Measurements from ENCODE around the gene LNPEP.

Gene LNPEP

DNA sequence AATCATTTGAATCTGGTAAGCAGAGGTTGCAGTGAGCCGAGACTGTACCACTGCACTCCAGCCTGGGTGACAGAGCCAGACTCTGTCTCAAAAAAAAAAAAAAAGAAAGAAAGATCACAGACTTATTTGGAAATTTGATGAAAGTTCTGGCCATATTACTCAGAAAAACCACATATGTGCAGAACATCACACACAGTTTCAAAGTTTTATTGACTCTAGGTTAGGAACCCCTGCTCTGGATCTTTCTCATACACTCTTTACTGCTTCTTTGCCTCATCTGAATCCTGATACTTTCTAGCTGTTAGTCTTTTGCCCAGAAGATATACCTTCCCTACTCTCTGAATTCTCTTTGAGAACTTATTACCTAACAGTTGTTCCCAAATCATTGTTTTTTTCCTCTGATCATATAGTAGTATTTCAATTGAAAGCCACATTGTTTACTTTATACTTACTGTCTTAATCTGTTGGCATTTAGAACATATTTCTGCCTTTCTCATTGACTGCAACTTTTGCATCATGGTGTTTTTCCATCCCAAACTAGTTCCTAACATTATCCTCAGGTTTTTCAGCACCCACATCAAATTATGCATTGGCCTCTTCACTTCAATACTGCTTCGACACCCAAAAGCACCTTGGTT is 68.7 kb downstream of the LNPEP start:
- DNase-seq, result no peak

DNA sequence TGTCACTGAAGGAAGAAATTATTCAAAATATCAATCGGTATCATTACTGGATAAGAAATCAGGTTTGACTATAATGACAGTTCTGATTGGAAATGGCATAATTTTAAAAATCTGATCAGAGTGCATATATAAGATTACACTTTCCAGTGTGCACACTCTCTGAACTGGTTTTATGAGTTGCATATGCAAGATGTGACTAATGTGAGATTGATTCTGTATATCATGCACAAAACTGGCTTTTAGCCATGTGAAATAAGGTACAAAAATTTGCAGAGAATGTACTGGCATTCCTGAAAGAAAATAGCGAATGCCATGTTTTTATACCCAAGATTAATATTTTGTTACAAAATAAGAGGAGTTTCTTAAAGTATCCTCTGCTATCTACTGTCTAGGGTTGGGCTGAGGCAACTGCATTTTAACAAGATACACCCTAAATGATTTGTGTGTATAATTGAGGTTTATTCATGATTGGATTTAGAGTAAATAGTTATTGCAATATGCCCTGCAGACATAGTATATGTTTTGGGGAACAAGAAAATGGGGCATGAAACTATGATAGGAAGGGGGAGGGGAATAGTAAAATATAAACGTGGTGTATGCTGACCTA is 70.7 kb downstream of the LNPEP start:
- DNase-seq, result no peak

- DNase-seq, result no peak
These were observed 73.5 kb downstream of the LNPEP start for GRCh38 chr5:97009212-97009898.

DNA sequence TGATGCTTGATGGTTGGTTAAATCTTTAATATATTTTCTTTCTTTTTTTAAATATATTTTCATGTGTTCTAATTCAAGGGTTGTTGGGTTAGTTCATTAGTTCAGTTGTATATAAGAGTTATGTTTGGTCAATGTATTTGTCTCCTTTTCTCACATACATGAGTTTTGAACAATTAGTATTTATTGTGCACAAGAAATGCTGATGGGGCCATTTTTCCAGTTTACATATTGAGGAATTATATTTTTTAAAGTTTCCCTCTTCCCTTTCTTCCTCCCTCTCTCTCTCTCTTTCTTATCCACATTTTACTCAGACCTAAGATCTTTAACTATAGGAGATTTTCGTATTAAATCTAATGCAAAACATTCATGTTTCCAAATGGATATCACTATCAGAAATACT is 74.0 kb downstream of the LNPEP start:
- DNase-seq, result no peak

DNA sequence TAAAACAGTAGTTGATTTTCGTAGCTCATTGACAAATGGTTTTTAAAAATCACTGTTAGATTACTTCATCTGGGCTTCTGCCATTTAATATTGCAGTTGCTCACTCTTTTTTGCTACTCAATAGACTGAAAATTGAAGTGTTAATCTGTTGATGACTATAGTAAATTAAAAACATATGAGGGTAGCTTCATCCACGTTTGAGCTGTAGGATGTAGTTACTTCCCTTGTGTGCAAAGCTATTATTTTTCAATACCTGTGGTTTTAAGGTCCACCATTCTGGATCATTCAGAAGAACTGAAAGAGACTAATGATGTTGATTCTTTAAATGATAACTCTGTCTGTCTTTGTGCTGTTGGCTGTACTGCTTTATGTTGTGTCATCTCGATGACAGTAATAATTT is 74.7 kb downstream of the LNPEP start:
- DNase-seq, result no peak

GRCh38 chr5:97011567-97011966 is 75.7 kb downstream of the LNPEP start:
- DNase-seq, result no peak

DNA sequence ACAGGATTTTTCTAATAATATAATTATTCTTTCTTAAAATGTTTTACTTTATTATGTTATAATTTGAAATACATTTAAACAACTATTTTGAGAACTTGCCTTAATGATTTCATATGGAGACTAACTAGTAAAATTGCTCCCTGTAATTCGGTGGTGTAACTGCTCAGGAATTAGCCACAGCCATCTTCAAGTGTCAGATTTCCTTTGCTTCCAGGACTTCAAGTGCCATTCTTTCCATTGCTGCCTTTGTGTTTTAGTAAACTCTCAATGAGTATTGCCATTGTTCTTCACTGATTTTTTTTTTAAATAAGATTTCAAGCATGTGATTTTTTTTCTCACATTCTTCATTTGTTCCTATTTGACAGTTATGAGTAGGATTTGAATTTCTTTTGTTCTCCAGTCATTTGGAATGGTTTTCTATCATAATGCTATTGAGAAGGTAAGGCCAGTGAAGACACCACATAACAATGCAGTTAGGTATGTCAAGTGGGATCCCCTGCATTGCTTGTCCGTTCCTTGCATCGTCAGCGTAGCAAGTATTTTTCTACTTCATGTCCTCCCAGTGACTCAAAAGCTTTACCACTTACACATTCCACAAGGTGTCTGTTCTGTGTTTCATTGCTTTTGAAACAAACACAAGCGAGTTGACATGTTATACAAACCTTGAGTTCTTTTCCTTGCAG is 83.7 kb downstream of the LNPEP start:
- no peak for DNase-seq

DNA sequence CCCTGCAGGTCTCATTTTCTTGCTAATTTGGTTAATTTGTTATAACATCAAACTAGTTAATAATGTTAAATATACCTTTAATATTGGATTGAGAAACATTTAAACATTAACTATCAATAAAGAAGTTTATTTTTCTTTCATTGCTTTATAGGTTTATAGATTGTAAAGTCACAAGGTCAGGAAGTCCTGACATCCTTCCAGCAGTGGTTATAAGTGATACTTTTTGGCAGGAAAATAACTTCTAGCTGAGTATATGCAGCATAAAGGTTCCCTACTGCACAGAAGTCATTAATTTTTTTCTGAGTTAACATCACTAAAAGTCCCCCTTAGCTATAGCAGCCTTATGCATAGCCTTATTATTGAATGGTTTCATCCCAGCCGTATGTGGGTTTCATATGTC is 85.5 kb downstream of the LNPEP start:
- DNase-seq, result no peak

DNA sequence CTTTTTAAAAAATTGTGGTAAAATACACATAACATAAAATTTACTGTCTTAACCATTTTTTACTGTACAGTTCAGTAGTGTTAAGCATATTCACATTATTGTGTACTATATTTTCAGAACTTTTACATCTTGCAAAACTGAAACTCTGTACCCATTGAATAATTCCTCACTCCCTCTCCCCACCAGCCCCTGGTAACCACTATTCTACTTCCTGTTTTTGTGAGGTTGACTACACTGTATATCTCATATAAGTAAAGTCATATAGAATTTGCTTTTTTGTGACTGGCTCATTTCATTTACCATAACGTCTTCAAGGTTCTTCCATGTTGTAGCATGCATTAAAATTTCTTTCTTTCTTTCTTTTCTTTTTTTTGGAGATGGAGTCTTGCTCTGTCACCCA is 87.0 kb downstream of the LNPEP start:
- DNase-seq, result no peak

DNA sequence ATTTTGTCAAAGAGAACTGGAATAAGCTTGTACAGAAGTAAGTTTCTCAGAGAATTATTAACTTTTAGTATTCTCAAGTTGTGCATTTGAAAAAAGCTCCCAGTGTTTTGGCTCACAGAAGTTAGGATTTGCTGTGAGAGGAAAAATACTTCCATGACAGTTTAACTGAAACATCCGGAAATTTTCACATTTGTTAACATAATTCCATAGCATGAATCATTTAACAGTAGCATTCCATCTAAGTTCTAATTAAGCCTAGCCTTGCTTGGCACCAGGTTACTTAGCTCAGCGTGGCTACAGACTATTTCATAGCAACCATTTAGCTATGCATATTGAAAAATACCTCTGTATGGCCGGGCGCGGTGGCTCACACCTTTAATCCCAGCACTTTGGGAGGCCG is 90.8 kb downstream of the LNPEP start:
- DNase-seq, result no peak

DNA sequence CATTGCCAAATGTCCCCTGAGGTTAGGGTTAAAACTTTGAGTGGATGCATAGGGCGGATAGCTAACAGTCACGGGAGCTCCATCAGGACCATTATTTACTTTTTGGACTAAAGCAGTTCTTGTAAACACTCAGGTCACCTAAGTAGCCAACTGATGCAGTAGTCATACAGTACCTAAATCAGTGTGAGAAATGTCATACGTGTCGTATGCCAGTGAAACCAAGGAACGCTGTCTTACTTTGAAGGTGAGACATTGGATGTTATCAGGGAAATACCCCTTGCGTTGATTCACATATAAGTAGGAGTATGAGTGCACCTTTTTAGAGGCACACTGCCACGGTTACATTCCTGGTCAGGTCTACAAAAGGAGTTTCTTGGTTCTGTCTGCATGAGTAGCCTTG is 101.9 kb downstream of the LNPEP start:
- DNase-seq, result no peak

DNA sequence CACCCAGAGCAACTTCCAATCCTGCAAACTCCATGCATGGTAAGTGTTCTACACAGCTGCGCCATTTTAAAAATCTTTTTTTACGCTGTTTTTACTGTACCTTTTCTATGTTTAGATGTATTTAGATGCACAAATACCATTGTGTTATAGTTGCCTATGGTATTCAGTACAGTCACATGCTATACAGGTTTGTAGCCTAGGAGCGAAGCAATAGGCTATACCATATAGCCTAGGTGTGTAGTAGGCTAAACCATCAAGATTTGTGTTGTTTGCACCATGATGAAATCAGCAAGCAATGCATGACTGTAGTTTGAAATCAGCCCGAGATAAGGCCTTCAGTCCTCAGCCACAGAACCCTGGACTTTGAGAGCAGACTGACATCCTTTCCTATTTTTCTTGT is 105.4 kb downstream of the LNPEP start:
- DNase-seq, result no peak

- no peak for DNase-seq
These were observed 107.1 kb downstream of the LNPEP start for GRCh38 chr5:97042996-97043395.

- no peak for DNase-seq
These were observed 107.6 kb downstream of the LNPEP start for GRCh38 chr5:97043511-97043910.

DNA sequence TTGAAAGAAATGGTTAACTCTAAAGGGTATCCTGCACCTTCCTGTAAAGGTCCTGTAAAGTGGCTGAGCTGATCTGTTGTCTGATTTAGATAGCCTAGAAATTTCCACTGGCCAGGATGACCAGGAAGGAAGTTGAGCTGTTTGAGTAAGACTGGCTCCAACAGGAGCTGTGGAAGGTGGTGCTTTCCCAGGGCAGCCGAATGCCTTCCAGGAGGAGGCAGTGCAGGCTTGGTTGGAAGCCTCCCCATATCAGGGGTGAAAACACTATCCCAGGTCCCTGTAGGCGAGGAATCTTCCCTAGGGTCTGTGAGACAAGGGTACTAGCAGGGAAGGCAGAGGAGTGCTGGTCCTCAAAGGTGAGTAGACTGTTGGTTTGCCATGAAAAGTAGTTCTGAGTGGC is 108.2 kb downstream of the LNPEP start:
- DNase-seq, result no peak

DNA sequence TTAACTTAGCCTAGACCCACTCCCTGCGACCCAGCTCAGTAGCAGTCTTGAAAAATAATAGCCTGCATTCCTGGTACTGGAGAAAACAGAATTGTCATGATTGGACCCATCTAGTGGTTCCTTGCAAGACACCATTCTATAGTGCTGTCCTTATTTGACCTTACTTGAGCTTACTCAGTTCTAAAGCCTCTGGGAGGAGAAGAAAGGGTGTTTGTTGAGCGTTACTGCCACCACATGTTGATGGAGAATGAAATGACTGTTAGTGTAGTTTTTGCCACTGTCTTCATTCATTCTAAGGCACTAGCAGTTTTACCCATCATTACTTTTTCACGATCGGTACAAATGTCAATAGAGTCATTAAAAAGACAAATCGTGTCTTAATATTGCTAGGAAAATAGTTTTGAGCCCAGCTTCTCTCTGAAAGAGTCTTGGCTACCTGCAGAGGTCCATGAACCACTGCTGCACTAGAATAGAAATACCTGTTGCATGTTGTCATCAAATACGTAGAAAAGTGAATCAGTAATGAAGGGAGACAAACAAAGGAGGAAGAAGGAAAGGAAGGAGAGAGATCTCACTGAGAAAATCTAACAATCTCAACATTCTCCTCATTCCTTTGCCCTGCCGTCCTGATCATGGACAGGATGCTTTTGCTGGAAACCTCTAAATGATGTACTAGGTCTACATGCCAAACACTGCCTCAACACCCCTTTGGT is 110.5 kb downstream of the LNPEP start:
- DNase-seq, result no peak

DNA sequence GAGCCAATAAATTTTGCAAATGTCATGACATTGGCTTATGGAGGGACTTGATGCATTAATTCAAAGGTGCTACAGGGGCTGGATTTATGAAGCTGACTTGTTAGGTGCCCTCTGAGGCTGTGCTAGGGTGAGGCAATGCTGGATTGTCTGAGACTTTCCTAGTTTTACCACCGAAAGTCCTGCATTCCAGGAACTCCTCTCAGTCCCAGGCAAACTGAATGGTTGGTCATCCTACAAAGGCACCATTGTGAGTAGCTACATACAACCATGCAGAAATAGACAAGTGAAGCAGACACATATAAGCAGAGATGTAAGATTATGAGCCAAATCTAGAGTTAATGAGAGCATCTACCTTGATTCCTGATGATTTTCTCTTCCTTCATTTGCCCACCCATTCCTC is 111.2 kb downstream of the LNPEP start:
- no peak for DNase-seq

GRCh38 chr5:97049175-97049574 is 113.3 kb downstream of the LNPEP start:
- no peak for DNase-seq

DNA sequence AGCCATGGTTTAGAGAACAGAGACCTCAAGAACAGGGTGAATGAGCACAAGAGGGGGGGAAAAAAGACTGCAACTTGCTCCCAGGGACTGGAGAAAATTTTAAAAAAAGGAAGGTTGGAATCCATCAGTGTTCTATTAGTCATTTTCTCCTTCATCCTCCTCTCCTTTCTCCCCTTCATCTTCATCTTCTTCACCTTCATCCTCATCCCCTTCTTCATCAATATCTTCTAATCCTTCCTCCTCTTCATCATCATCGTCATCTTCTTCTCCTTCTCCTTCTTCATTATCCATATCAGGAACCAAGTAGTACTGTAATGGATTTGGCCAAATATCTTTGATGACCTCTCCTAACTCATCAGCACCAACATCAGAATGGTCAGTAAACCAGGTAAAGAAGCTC is 120.4 kb downstream of the LNPEP start:
- no peak for DNase-seq

DNA sequence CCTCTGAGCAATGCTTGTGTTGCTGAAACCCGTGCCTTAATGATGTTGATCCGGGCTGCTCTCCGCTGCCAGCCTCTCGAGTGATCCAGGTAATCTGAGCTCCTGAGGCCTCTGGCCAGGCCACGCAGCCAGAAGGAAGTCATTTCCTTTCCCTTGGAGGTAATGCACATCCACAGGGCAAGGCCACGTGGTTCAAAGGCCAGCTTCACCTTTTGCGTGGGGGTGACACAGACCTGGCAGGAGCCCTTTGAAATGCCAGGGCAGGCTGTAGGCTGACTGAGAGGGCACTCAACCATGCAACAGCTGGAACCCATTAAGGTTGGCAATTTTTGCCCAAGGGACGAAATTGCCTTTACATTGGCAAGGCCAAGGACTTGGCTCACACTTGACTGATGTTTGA is 126.2 kb downstream of the LNPEP start:
- peak; percentile 51 for DNase-seq

DNA sequence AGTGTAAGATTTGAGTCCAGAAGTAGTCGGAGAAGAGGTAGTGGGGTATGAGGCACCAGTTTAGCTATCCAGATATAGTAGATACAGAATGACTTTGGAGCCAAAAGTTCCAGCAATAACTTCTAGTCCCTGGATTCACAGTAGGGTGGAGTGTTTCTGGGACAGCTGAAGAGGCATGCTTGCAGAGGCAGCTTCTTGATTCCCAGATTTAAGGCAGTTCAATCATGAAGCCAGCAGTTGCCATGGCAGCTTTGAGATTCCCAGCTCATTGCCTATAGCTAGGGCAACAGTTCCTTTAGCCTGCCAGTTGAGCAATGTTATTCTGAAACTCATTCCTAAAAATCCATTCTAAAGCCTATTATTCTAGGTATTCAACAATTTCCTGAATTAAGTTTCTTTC is 127.4 kb downstream of the LNPEP start:
- no peak for DNase-seq

DNA sequence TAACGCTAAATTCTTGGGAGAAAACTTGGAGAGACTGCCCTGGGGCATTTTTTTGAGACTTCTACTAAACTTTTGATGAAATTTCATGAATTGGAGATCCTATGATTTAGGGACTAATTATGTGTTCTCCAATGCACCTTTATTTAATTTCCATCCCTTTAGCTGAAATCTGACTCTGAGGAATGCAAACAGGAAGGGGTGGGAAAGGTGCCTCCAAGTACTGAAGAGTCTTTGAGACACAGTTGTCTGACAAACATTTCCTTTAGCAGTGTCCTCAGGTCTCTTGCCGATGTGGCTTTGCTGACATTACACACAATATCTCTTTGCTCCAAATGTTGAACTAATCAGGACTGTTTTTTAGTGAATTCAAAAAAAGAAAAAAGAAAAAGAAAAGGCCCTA is 129.6 kb downstream of the LNPEP start:
- DNase-seq, result no peak

DNA sequence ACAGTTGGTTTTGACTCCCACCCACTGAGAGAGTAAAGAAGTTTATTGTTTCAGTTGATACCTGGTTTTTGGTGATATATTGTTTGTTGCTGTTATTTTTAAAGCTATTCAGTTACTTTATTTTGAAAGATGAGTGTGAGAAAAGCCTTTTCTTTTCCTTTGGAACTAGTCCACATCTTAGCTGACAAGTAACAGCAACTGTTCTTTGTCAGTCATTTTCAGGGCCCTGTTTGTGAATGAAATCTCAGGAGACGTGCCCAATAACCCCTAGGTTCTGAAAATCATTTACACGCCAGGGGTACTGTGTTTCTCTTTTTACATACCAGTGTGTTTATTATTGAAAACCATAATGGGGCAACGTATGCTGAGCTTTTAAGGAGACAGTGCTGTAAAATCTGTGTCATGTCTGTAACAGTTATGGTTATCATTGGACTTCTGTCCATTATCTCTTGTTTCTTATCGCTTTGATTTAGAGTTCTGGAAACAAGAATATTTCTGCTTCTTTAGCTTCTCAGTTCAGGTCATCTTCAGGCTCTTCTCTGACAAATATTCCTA is 131.5 kb downstream of the LNPEP start:
- no peak for DNase-seq
